Stimulated activated naive B cell treated with anti-CD40 and anti-IgM and Interleukin-4, amounts not matched to agents 10 μg/mL and 1 μg/mL and 100 μg/mL, for 72 hours (primary cell): ENCODE data around the gene FBXO2.
A peak's percentile ranks its signal among the peaks of the same experiment; 100 is the strongest.

Source experiments
- ATAC-seq, 2 donors: fragments of 150-1000 bp; cut with Tn5 transposase; replicated peaks; 2 replicates each; pipeline ENCODE4 v1.10.0; 2021; ENCODE audit warnings: moderate library complexity in 1 of 2
- DNase-seq: peaks from one replicate; pipeline ENCODE4 v3.0.0; 2021
- H3K27ac Mint-ChIP-seq: one replicate; pipeline ENCODE4 v1.8.0; 2022; ENCODE audit warnings: mild to moderate bottlenecking, mixed read lengths
- H3K27me3 Mint-ChIP-seq, 2 donors: one replicate each; pipeline ENCODE4 v1.8.0; 2022; ENCODE audit warnings: mixed read lengths in 2 of 2
- H3K36me3 Mint-ChIP-seq, 2 donors: one replicate each; pipeline ENCODE4 v1.8.0; 2022; ENCODE audit warnings: mixed read lengths in 2 of 2, mild to moderate bottlenecking in 1 of 2
- H3K4me1 Mint-ChIP-seq, 2 donors: one replicate each; pipeline ENCODE4 v1.8.0; 2022; ENCODE audit warnings: mixed read lengths in 2 of 2, mild to moderate bottlenecking in 1 of 2
- H3K4me3 Mint-ChIP-seq, 2 donors: one replicate each; pipeline ENCODE4 v1.8.0; 2022; ENCODE audit warnings: mild to moderate bottlenecking in 2 of 2, mixed read lengths in 2 of 2, moderate library complexity in 1 of 2
- H3K9me3 Mint-ChIP-seq, 2 donors: one replicate each; pipeline ENCODE4 v1.8.0; 2022; ENCODE audit warnings: mixed read lengths in 2 of 2, mild to moderate bottlenecking in 1 of 2

Gene FBXO2

GRCh38 chr1:11654137-11654938, at the start of gene FBXO2, which contains the start of gene FBXO44:
Gene FBXO2 (minus strand): TSS chr1:11654429. CDS start chr1:11654340, 89 bp downstream.
Gene FBXO44 (plus strand): TSS chr1:11654877. CDS start chr1:11655836, 959 bp downstream.
- DNase-seq, result no peak
- Mint-ChIP-seq H3K27me3 (peaks cover 5 to 7% of the 10 kb centered on the region in 2 donors), H3K9me3 (no peaks in the 10 kb centered on the region), H3K27ac (peak within 1 kb of the TSS; percentile 20), H3K36me3 (peaks cover 4 to 7% of the 10 kb centered on the region in 2 donors), H3K4me3 (peak within 1 kb of the TSS; percentile 80 to 87), H3K4me1 (peaks cover 17 to 30% of the 10 kb centered on the region in 2 donors)
- peak; percentile 73 to 83 for ATAC-seq

- Mint-ChIP-seq H3K4me3 (no peak overlapping the region), H3K27ac (no peak overlapping the region), H3K4me1 (peaks cover 7 to 27% of the 10 kb centered on the region in 2 donors), H3K36me3 (no peaks in the 10 kb centered on the region), H3K27me3 (peaks cover 12 to 17% of the 10 kb centered on the region in 2 donors), H3K9me3 (no peaks in the 10 kb centered on the region)
- DNase-seq (no peak), ATAC-seq (peak; percentile 61 to 72)
Measured at GRCh38 chr1:11703357-11704193, 49.3 kb upstream of the FBXO2 start.

- DNase-seq (no peak), ATAC-seq (no peak)
- Mint-ChIP-seq H3K4me1 (peaks cover 5 to 15% of the 10 kb centered on the region in 2 donors), H3K4me3 (no peak overlapping the region), H3K36me3 (no peaks in the 10 kb centered on the region), H3K9me3 (no peaks in the 10 kb centered on the region), H3K27me3 (peaks cover 12 to 17% of the 10 kb centered on the region in 2 donors), H3K27ac (no peak overlapping the region)
Measured at GRCh38 chr1:11701981-11702803, 48.0 kb upstream of the FBXO2 start.

GRCh38 chr1:11701551-11701961, 47.3 kb upstream of the FBXO2 start:
- no peak overlapping the region for H3K4me3 Mint-ChIP-seq
- no peaks in the 10 kb centered on the region for H3K36me3 Mint-ChIP-seq
- no peak for ATAC-seq
- peaks cover 5 to 15% of the 10 kb centered on the region in 2 donors for H3K4me1 Mint-ChIP-seq
- H3K27me3 Mint-ChIP-seq, result peaks cover 12 to 17% of the 10 kb centered on the region in 2 donors
- H3K9me3 Mint-ChIP-seq, result no peaks in the 10 kb centered on the region
- H3K27ac Mint-ChIP-seq, result no peak overlapping the region
- no peak for DNase-seq

- Mint-ChIP-seq H3K9me3 (no peaks in the 10 kb centered on the region), H3K27me3 (peaks cover 12 to 17% of the 10 kb centered on the region in 2 donors), H3K27ac (no peak overlapping the region), H3K36me3 (no peaks in the 10 kb centered on the region), H3K4me3 (no peak overlapping the region), H3K4me1 (peaks cover 5 to 15% of the 10 kb centered on the region in 2 donors)
- DNase-seq, result no peak
- ATAC-seq, result no peak
Measured at GRCh38 chr1:11700601-11701467, 46.6 kb upstream of the FBXO2 start.

GRCh38 chr1:11697893-11698210, 43.6 kb upstream of the FBXO2 start:
- ATAC-seq, result no peak

GRCh38 chr1:11697188-11697892, 43.1 kb upstream of the FBXO2 start:
- Mint-ChIP-seq H3K4me1 (peaks cover 6 to 9% of the 10 kb centered on the region in 2 donors), H3K9me3 (no peaks in the 10 kb centered on the region), H3K27me3 (peaks cover 16 to 18% of the 10 kb centered on the region in 2 donors), H3K4me3 (no peak overlapping the region), H3K27ac (no peak overlapping the region), H3K36me3 (no peaks in the 10 kb centered on the region)
- no peak for DNase-seq
- ATAC-seq, result no peak

More at GRCh38 chr1:11697893-11698210, 43.6 kb upstream of the FBXO2 start:
- Mint-ChIP-seq H3K27me3 (peaks cover 11 to 13% of the 10 kb centered on the region in 2 donors), H3K36me3 (no peaks in the 10 kb centered on the region), H3K27ac (no peak overlapping the region), H3K4me3 (no peak overlapping the region), H3K9me3 (no peaks in the 10 kb centered on the region), H3K4me1 (peaks cover 2 to 4% of the 10 kb centered on the region in 2 donors)
- DNase-seq, result no peak

GRCh38 chr1:11695861-11696260, 41.6 kb upstream of the FBXO2 start:
- H3K4me1 Mint-ChIP-seq, result peaks cover 9 to 17% of the 10 kb centered on the region in 2 donors
- H3K36me3 Mint-ChIP-seq, result no peaks in the 10 kb centered on the region
- ATAC-seq (no peak), DNase-seq (no peak)
- H3K27me3 Mint-ChIP-seq, result peaks cover 22 to 26% of the 10 kb centered on the region in 2 donors
- no peaks in the 10 kb centered on the region for H3K9me3 Mint-ChIP-seq
- no peak overlapping the region for H3K4me3 Mint-ChIP-seq
- H3K27ac Mint-ChIP-seq, result no peak overlapping the region

- H3K27ac Mint-ChIP-seq, result no peak overlapping the region
- ATAC-seq, result no peak
- no peaks in the 10 kb centered on the region for H3K9me3 Mint-ChIP-seq
- H3K4me1 Mint-ChIP-seq, result peaks cover 17 to 26% of the 10 kb centered on the region in 2 donors
- H3K27me3 Mint-ChIP-seq, result peaks cover 35 to 41% of the 10 kb centered on the region in 2 donors
- DNase-seq, result no peak
- H3K36me3 Mint-ChIP-seq, result no peaks in the 10 kb centered on the region
- H3K4me3 Mint-ChIP-seq, result no peak overlapping the region
Measured at GRCh38 chr1:11693917-11694316, 39.7 kb upstream of the FBXO2 start.

GRCh38 chr1:11693024-11693590, 38.9 kb upstream of the FBXO2 start:
- Mint-ChIP-seq H3K36me3 (no peaks in the 10 kb centered on the region), H3K9me3 (no peaks in the 10 kb centered on the region), H3K27ac (no peak overlapping the region), H3K4me1 (peaks cover 17 to 26% of the 10 kb centered on the region in 2 donors), H3K27me3 (peaks cover 37 to 43% of the 10 kb centered on the region in 2 donors), H3K4me3 (no peak overlapping the region)
- ATAC-seq, result peak; percentile 54 to 64
- DNase-seq, result no peak

GRCh38 chr1:11691928-11692711, 37.9 kb upstream of the FBXO2 start:
- Mint-ChIP-seq H3K9me3 (no peaks in the 10 kb centered on the region), H3K4me1 (peaks cover 17 to 26% of the 10 kb centered on the region in 2 donors), H3K27ac (peak overlapping the region; percentile 84), H3K36me3 (no peaks in the 10 kb centered on the region), H3K4me3 (peak overlapping the region; percentile 79 to 86), H3K27me3 (peaks cover 42 to 48% of the 10 kb centered on the region in 2 donors)
- ATAC-seq (no peak), DNase-seq (no peak)
